Superior temporal gyrus (tissue), 1 donor: ENCODE measurements around the gene RAB3B.
A peak's percentile ranks its signal among the peaks of the same experiment; 100 is the strongest.
"Not testable (repeated sequence)": the region's sequence is repeated elsewhere in the genome, so short reads cannot be mapped to it uniquely, and the experiment has no call there.

Experiments
- DNase-seq: peaks from one replicate; pipeline ENCODE4 v3.0.0-alpha.2; 2016; ENCODE audit errors: extremely low spot score

The RAB3B gene

GRCh38 chr1:51990478-51990965 lies at the start of gene RAB3B:
Gene RAB3B (minus strand): TSS chr1:51990700. CDS start chr1:51977117, 13,583 bp downstream.
- no peak for DNase-seq

DNA sequence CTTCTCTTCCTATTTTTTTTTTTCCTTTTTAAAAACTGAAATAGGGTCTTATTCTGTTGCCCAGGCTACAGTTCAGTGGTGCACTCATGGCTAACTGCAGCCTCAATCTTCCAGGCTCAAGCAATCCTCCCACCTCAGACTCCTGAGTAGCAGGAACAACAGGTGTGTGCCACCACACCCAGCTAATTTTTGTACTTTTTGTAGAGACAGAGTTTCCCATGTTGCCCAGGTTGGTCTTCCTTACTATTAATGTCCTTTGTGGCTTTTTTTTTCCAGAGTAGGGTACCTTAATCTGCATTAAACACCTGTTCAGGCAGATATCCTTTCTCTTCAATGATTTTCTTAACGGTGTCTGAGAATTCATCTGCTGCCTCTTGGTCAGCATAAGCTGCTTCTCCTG lies 47.4 kb upstream of the RAB3B start:
- DNase-seq, result no peak

DNA sequence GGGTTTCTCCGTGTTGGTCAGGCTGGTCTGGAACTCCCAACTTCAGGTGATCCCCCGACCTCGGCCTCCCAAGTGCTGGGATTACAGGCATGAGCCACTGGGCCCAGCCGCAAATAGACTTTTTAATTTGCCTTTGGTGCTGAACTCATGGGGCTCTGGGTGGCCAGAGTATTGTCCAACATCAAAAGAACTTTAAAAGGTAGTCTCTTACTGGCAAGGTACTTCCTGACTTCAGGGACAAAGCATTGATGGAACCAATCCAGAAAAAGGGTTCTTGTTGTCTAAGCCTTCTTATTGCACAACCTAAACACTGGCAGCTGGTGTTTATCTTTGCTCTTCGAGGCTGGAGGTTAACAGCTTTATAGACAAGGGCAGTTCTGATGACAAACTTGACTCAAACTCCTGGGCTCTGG lies 46.9 kb upstream of the RAB3B start:
- DNase-seq, result no peak

DNA sequence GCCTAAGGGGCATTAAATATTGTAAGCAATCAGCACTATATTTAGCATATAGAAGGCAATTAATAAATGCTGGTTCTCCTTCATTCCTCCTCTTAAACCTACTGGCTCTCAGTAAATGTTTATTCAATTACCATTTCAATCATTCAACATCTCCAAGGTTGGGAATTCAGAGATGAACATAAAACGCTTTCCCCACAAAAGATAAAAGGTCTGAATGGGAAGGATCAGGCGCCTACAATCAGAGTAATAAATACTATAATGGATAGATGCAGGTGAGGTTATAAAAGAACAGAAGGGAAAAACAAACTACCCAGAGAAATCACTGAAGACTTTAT lies 43.5 kb upstream of the RAB3B start:
- no peak for DNase-seq

GRCh38 chr1:52033190-52034049 lies 42.9 kb upstream of the RAB3B start, which contains the start of gene KTI12:
Gene KTI12 (minus strand): TSS chr1:52033810. CDS start chr1:52033761, 49 bp downstream.
- peak; percentile 96 for DNase-seq

DNA sequence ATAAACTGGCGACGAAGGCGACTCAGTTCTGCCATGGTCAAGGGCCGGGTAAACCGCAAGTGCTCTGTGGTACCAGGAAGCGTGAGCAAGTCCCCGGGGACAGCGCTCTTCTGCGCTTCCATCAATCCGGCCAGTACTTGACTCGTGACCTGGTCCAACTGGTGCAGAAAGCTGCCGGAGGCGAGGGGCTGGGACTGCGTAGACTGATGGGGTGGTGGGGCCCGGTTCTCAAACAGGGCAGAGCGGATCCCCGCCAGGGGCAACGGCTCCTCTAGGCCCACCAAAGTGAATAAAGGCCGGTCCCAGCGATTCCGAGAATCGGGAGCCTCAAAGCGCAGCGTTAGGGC lies 42.3 kb upstream of the RAB3B start:
- DNase-seq, result no peak

DNA sequence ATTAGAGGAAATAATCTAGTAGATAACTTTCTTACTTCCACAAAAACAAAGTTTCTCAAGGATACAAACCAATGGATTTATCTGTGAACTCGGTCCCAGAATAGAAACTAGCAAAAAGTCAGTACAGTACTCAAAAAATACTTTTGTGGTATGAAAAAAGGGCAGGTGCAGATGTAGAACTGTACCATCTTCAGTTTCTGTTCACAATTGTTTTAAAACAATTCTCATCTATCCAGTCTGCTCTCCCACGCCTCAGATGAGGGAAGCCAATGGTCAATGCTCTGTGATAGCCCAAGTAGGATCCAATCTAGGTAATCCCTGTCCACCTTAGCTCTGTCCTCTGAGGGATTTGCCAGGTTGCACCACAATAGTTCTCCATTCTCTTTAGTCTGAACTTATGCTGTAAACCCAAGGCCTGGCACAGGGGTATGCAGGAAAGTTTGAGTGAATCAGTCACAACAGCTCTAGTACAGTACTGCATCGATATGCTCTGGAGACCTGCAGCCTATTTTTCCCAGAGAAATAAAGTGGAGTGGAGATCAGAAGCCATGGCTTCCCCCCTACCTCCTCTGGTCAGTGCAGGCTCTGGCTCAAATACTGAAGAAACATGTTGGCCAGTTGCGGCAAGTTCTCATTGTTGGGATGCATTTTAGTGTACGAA lies 41.8 kb upstream of the RAB3B start:
- DNase-seq, result no peak

- not testable (repeated sequence) for DNase-seq
Observed at GRCh38 chr1:52028839-52029238, 38.3 kb upstream of the RAB3B start.

GRCh38 chr1:52028328-52028727 lies 37.8 kb upstream of the RAB3B start:
- no peak for DNase-seq

GRCh38 chr1:52026278-52026677 lies 35.8 kb upstream of the RAB3B start:
- no peak for DNase-seq

DNA sequence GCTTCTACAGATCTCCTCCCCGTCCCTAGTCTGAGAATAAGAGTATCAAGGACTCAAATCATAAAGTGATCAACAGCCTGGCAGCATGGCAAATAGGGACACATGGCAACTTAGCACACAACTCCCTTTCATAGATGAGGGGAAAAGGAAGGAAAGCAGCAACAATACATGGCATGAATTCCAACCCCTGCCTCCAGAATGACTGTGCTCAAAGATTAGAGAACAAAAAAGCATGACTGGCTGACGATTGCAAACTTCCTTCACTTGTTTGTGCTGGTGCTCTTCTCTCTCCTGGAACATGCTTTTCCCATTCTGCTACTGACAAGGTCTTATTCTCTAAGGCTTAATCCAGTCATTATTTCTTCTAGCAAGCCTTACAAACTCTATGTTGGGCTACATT lies 31.6 kb upstream of the RAB3B start:
- no peak for DNase-seq

GRCh38 chr1:52008071-52008809 lies 17.7 kb upstream of the RAB3B start:
- DNase-seq, result no peak

DNA sequence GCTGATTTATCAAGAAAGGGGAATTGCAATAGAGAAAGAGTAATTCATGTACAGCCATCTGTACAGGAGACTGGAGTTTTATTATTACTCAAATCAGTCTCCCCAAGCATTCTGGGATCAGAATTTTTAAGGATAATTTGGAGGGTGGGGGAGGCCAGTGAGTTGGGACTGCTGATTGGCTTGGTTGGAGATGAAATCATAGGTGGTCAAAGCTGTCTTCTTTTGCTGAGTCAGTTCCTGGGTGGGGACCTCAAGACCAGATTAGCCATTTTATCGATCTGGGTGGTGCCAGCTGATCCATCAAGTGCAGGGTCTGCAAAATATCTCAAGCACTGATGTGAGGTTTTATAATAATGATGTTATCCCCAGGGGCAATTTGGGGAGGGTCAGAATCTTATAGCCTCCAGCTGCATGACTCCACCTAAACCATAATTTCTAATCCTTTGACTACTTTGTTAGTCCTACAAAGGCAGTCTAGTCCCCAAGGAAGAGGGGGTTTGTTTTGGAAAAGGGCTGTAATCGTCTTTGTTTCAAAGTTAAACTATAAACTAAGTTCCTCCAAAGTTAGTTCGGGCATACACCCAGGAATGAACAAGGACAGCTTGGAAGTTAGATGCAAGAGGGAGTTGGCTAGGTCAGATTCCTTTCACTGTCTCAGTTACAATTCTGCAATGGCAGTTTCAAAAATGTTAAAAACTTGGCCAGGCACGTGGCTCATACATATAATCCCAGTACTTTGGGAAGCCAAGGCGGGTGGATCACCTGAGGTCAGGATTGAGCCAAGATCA lies 16.9 kb upstream of the RAB3B start:
- DNase-seq, result no peak

GRCh38 chr1:52006081-52006553 lies 15.6 kb upstream of the RAB3B start:
- not testable (repeated sequence) for DNase-seq

GRCh38 chr1:52005548-52005947 lies 15.0 kb upstream of the RAB3B start:
- DNase-seq, result not testable (repeated sequence)

- no peak for DNase-seq
Observed at GRCh38 chr1:52003877-52004276, 13.4 kb upstream of the RAB3B start.

DNA sequence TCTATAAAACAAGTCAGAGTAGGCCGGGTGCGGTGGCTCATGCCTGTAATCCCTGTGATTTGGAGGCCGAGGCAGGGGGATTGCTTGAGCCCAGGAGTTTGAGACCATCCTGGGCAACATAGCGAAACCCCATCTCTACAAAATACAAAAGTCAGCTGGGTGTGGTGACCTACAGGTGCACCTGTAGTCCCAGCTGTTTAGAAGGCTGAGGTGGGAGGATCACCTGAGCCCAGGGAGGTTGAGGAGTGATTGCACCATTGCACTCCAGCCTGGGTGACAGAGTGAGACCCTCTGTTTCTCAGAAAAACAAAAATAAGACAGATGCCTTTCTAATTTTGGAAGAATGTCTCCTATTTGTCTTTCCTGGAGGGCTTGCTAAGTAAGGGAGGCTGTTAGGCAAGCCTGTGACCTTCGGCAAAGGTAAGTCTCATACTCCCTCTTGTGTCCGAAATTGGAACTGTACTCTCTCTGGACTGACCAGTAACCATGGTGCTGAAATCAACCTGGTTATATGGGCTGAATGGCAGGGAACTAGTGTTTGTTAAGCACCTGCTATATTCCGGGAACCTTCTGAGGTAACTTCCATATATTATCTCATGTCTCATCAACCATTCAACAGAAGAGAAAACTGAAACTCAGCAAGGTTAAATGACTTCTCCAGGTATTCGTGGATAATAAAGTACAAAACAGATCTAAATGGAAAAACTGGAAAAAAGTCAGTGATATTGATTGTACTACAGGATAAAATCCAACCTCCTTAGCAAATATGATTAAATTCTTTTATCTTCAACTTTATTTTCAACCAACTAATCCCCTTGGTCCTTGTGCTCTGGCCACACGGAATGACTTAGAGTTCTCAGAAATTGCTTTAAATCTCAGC lies 11.8 kb upstream of the RAB3B start:
- peak; percentile 97 for DNase-seq

- no peak for DNase-seq
Observed at GRCh38 chr1:51998701-51999100, 8.2 kb upstream of the RAB3B start.

GRCh38 chr1:51997974-51998382 lies 7.5 kb upstream of the RAB3B start:
- no peak for DNase-seq
